HG02885 (cell line): ENCODE measurements around the gene RNF223.
"Not testable (repeated sequence)": the region's sequence is repeated elsewhere in the genome, so short reads cannot be mapped to it uniquely, and the experiment has no call there.

ENCODE experiments used
- ATAC-seq: cut with Tn5 transposase; IDR thresholded peaks from one replicate; pipeline ENCODE4 v1.9.1; 2021; ENCODE audit warnings: mild to moderate bottlenecking; ENCODE audit not compliant: unreplicated experiment, poor library complexity

The RNF223 gene

DNA sequence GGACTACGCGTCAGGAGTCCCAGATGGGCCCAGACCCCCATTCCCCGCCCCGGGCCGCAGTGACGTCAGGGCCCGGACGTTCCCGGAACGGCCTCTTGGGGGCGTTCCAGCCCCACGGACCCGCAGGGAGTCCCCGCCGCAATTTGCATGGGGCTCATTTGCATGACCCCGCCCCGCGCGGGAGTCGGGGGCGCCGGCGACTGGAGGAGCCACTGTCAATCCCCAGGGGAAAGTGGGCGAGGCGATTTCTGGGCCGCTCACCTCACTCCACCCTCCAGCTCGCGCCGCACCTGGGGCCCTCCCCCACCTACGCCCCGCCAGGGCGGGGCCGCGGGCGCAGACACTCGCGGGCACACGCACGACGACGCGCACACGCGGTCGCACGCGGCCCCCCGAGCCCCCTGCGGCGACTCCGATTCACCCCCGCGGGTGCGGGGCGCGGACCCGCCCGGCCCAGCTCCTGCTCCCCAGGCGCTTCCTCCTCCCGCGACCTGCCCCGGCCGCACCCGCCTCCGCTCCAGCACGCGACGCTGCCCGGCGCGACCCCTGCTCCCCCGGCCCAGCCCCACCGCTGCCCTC, 41.0 kb downstream of the RNF223 start:
- ATAC-seq, result peak; percentile 88

DNA sequence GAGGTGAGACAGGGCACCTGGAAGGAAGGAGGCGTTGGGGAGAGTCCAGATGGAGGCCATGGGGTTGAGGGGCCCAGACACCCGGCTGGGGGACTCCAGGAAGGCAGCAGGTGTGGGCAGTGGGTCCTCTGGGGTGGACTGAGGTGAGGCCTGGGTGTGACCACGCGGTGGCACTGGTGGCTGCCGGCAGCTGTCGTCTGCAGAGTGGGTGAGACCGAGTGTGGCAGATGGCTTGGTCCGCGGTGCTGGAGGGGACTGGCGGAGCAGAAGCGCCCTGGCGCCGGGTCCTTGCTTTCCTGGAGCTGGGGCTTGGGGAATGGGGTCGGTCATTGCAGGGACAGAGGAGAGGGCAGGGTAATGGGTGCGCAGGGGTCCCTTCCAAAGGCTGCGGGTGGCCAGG, 41.7 kb downstream of the RNF223 start:
- ATAC-seq, result peak; percentile 17

DNA sequence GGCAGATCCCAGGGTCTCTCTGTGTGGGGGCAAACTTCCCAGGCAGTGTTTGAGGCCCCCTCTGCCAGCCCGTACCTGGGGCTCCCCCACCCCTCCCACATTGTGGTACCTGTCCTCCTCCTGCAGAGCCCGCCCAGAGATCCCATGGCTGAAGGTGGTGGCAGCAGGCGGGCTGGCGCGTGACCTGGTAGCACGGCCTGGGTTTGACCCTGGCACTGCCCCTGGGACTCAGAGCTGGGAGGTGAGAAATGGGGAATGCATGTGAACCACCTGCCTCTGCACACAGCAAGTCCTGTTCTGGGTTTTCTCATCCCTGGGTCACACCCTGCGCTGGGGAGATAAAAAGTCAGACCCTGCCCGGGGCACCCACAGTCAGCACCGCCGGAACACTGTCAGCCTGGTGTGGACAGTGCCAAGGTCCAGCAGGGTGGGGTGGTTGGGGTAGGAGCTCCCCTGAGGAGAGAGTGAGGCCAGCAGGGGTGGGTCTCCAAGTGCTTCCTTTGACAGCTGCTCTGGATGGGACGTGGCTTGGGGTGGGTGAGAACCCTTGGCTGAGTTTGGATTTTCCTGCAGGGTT, 42.4 kb downstream of the RNF223 start:
- ATAC-seq, result no peak

GRCh38 chr1:1030867-1031658, 43.0 kb downstream of the RNF223 start:
- not testable (repeated sequence) for ATAC-seq

- ATAC-seq, result no peak
Observed at GRCh38 chr1:1027791-1028190, 46.3 kb downstream of the RNF223 start.

GRCh38 chr1:1026599-1027413, 47.3 kb downstream of the RNF223 start:
- no peak for ATAC-seq

GRCh38 chr1:1025730-1026129, 48.4 kb downstream of the RNF223 start:
- ATAC-seq, result no peak

- ATAC-seq, result no peak
Observed at GRCh38 chr1:1024771-1025699, 49.1 kb downstream of the RNF223 start.

- no peak for ATAC-seq
Observed at GRCh38 chr1:1024149-1024770, 49.8 kb downstream of the RNF223 start.

DNA sequence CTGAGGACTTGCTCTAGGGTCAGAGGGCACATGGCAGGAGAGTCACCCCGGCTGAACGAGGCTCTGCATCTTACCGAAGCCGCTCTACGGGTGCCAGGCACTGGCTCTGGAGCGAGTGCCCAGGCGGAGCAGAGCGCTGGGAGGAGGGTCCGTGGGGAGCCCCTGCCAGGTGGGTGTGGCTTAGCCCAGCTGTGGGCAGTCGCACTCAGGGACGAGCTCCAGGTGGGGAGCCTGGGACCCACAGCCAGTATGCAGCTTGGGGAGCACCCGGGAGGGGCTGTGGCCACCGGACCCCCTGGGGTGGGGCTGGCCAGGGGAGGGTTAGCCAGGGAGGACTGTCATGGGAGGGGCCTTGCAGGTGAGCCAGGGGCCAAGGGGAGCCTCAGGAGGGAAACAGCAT, 50.4 kb downstream of the RNF223 start:
- ATAC-seq, result no peak

- ATAC-seq, result no peak
Observed at GRCh38 chr1:1022302-1023009, 51.6 kb downstream of the RNF223 start.

DNA sequence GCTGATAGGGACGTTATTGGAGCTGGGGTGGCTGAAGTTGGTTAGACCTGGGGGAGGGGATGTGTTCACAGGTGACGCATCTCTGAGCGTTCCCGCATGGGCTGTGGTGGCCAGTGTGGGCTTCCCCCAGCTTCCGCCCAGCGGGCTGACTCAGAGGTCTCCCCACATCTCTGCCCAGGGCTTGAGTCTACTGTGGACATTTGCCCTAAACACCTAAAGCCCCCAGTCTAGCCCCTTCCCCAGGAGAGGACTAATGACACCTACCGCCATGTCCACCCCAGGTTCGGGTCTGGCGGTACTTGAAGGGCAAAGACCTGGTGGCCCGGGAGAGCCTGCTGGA, 52.2 kb downstream of the RNF223 start:
- ATAC-seq, result no peak

DNA sequence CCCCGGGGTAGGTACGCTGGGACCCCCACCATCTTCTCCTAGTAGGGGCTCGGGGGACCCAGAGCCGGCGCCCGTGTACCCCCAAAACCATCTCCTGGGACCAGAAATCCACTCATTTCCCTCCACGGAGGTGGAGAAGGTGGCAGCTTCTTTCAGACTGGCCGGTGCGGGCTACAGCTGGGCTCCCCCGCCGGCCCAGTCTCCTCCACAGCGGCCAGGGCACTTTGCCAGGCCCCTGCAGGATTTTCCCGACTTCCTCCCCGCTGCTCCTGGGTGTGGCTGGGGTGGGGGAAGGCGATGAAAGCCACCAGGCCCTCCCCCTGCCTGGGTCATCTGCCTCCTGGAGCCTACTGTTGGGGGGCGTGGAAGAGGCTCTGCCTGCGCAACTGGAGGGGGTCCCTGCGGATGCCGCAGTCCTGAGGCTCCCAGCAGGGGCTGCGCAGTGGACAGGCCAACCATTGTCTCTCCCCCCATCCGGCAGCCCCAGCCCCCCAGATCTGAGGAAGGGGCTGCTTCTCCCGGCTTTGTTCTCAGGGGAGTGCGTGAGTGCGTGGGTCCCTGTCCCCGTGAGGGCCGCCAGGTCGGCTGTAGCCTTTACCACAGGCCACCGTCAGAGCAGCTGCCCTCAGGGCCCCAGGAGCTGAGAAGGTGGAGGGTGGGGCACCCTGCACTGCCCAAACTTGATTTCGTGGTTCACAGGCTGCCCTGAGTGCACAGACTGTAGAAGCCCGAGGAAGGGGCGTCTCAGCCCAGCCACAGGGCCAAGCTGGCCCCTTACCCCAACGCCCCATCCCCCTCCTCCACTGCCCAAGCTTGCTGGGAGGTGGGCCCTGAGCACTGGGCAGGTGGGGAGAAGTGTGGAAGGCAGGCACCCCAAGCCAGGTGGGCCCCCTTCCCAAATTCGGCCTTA, 52.8 kb downstream of the RNF223 start:
- no peak for ATAC-seq
